ENCODE measurements around the gene HOOK1. TPM values are rescaled to one million over a fixed set of nuclear protein-coding genes. Genes with fewer than 3 reads are reported as not detected.

HOOK1 gene
- total and polyA plus RNA-seq, 2 of the 13 experiments (the other 11 are each of a cell fraction or from before 2014, with no cell fraction given), result 11.3 to 24.2 TPM

GRCh38 chr1:59814901-59815825, at the start of gene HOOK1 (continued):
- no peak for TF ChIP-seq SOX13 (IDR thresholded peaks at IDR 0.05)
- no peak for TF ChIP-seq SOX13 (CRISPR knock-in tag; conservative IDR thresholded peaks at IDR 0.05 in 1 of 2, IDR thresholded peaks at IDR 0.05 in 1 of 2)
- peak; percentile 85 for TF ChIP-seq CHD2 (IDR thresholded peaks at IDR 0.05; ENCODE audit: low read depth, low read length)
- TF ChIP-seq IKZF5 (CRISPR knock-in tag; IDR thresholded peaks at IDR 0.05), result peak; percentile 34; the same call in 1 of the 2 replicates
- TF ChIP-seq ELK4 (CRISPR knock-in tag; IDR thresholded peaks at IDR 0.05; ENCODE audit: borderline replicate concordance), result no peak
- TF ChIP-seq ZNF652 (CRISPR knock-in tag; IDR thresholded peaks at IDR 0.05; ENCODE audit: borderline replicate concordance, low read depth), result no peak
- TF ChIP-seq SATB2 (CRISPR knock-in tag; IDR thresholded peaks at IDR 0.05), result no peak
- no peak for TF ChIP-seq CREB3 (CRISPR knock-in tag; IDR thresholded peaks at IDR 0.05)
- TF ChIP-seq MLX (CRISPR knock-in tag; IDR thresholded peaks at IDR 0.05), result no peak
- 0 out of 2 replicates have a peak, but pooled peaks have one; percentile 53 for TF ChIP-seq ZFP82 (CRISPR knock-in tag; IDR thresholded peaks at IDR 0.05; ENCODE audit: borderline replicate concordance)
- TF ChIP-seq ZFP62 (CRISPR knock-in tag; IDR thresholded peaks at IDR 0.05), result no peak
- no peak for TF ChIP-seq ATF2 (CRISPR knock-in tag; IDR thresholded peaks at IDR 0.05)
- TF ChIP-seq TP53 (CRISPR knock-in tag; conservative IDR thresholded peaks at IDR 0.05), result no peak
- TF ChIP-seq JUN (CRISPR knock-in tag; IDR thresholded peaks at IDR 0.05), result no peak
- no peak for TF ChIP-seq ZNF577 (CRISPR knock-in tag; IDR thresholded peaks at IDR 0.05; ENCODE audit: borderline replicate concordance, low read depth)
- TF ChIP-seq ZSCAN29 (CRISPR knock-in tag; conservative IDR thresholded peaks at IDR 0.05), result no peak
- peak; percentile 62; the same call in 1 of the 2 replicates for TF ChIP-seq DMAP1 (CRISPR knock-in tag; IDR thresholded peaks at IDR 0.05)
- TF ChIP-seq ZNF256 (CRISPR knock-in tag; conservative IDR thresholded peaks at IDR 0.05), result no peak
- TF ChIP-seq TCF7L2 (IDR thresholded peaks at IDR 0.05; ENCODE audit: low read depth, low read length), result no peak
- TF ChIP-seq MED13 (CRISPR knock-in tag; IDR thresholded peaks at IDR 0.05), result no peak
- no peak for TF ChIP-seq PHF5A (CRISPR knock-in tag; IDR thresholded peaks at IDR 0.05; ENCODE audit: low read depth, unreplicated experiment)
- no peak for TF ChIP-seq ELF4 (CRISPR knock-in tag; IDR thresholded peaks at IDR 0.05; ENCODE audit: borderline replicate concordance)

Measured in HepG2 (cell line).